ENCODE data around the gene RPS14.

RPS14 gene

DNA sequence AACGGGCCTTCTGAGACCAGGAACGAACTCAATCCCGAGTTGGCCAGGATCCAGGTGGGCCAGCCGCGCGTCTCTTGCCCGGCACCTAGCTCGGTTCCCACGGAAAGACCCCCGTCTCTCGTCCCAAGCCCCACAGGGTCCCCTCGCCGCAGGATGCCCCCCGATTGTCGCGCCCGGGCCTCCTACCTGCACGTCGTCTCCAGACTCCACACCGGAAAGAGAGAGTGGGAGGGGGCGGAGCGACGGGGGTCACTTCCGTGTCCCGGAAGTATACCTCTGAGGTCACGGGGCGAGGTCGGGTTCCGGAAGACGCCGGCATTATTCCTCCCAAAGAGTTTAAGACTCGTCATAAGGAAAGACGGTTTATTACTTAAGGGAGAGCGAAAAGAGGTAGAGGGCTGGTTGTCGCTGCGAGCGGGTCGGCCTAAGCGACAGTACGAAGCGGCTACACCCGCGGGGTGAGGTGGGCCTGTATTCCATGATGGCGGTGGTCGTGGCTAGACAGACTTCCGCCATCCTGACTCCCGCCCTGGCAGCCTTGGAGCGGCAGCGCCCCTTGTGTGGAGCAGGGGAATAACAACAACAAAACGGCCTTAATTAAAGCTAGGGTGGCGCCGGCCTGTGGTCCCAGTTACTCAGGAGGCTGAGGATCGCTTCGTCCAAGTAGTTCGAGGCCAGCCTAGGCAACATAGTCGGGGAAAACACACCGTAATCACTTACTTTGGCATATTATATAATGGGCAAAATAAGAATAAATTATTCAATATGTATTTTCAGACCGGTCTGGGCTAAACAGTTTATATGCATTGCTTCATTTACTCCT, at the start of gene RPS14:
RPS14 (minus strand) TSS at position 223 of the 823 bp plus-strand sequence. CDS start 2,006 bp downstream, outside the sequence.
- peak; percentile 90 for DNase-seq

DNA sequence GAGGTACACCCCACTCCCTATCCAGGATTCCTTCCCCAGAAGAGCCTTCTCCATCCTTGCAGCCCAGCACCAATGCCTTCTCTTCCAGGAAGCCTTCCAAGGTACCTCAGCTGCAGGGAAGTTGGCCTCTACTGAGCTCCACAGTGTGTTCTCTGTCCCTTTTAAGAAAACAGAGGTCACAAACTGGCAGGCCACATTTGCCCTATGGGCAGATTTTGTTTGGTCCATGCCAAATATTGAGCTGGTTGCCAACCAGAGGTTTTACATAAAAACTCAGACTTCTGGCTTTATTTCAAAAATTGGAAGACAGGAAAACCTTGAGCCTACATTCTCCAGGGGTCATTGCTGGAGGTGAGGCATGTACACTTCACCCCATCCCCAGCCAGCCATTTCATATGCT, 49.4 kb upstream of the RPS14 start:
- DNase-seq, result no peak

DNA sequence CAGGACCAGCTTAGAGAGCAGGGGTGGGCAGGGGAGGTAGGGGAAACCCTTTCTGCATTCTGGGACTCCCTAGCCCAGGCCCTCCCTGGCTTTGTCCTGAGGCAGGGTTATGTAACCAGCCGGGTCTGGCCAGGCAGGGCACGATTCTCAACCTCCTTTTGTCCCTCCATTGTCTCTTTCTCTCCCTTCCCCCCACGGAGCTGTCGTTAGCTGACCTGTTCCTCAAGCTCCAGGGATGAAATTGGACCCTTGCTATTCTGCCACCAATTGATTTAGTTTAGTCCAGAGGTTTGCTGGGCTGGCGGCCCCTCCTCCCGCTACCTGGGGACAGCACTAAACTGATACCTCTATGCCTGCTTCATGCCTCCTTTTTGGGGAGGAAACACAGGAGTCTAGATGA, 49.0 kb upstream of the RPS14 start:
- DNase-seq, result no peak

GRCh38 chr5:150497989-150498317, 48.4 kb upstream of the RPS14 start:
- no peak for DNase-seq

GRCh38 chr5:150497274-150497988, 47.9 kb upstream of the RPS14 start:
- DNase-seq, result no peak

DNA sequence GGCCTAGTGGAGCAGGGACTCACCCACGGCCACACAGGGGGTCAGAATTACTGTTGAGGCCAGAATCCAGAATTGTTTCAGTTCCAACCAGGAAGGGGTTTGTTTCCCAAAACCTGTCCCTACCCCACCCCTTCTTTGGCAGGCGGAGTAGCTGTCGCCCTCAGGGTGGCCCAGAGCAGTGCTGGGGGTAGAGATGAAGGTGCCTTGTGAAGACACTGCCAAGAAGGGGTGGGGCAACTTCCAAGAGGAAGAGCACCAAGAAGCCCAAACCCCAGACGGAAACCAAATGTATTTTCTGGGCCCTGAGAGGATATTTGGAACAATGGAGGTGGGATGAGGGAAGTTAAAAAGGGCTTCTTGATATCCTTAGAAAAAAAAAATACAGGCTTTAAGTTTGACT, 47.0 kb upstream of the RPS14 start:
- DNase-seq, result no peak

GRCh38 chr5:150496098-150496497, 46.6 kb upstream of the RPS14 start:
- DNase-seq, result no peak

- DNase-seq, result no peak
Measured at GRCh38 chr5:150492621-150493020, 43.1 kb upstream of the RPS14 start.

- no peak for DNase-seq
Measured at GRCh38 chr5:150491876-150492275, 42.3 kb upstream of the RPS14 start.

DNA sequence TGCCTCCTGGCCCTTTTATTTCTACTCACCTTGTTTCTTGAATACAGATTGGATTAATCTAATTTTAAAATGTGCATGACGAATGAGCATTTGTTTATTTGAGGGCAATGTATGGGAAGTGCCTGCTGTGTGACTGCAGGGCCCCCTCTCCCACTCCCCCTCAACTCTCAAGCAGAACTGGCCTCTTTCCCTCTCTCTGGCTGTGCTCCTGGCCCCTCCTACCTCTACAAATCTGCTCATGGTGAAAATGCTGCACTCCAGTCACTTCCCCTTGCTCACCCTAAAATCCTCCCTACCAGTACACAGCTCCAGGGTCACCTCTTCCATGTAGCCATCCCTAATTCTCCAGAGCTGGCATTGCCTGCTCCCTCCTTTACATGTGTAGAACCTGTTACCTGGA, 41.2 kb upstream of the RPS14 start:
- DNase-seq, result no peak

DNA sequence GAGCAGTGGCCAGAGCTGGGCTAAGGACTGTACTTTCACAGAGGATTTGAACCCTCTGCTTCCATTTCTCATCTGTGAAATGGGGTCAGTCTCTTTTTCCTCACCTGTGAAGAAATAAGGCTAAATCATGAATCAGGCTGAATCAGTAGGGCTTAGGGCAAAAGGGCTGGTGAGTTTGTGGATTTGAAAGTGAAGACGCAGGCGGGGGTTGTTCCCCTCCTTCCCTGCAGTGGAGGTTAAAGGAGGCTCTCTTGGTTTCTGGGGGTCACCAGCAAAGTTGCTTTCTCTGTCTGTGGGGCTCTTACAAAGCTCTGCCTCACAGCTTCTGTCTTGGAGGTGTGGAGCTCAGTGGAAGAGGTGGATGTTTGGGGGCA, 40.7 kb upstream of the RPS14 start:
- no peak for DNase-seq

DNA sequence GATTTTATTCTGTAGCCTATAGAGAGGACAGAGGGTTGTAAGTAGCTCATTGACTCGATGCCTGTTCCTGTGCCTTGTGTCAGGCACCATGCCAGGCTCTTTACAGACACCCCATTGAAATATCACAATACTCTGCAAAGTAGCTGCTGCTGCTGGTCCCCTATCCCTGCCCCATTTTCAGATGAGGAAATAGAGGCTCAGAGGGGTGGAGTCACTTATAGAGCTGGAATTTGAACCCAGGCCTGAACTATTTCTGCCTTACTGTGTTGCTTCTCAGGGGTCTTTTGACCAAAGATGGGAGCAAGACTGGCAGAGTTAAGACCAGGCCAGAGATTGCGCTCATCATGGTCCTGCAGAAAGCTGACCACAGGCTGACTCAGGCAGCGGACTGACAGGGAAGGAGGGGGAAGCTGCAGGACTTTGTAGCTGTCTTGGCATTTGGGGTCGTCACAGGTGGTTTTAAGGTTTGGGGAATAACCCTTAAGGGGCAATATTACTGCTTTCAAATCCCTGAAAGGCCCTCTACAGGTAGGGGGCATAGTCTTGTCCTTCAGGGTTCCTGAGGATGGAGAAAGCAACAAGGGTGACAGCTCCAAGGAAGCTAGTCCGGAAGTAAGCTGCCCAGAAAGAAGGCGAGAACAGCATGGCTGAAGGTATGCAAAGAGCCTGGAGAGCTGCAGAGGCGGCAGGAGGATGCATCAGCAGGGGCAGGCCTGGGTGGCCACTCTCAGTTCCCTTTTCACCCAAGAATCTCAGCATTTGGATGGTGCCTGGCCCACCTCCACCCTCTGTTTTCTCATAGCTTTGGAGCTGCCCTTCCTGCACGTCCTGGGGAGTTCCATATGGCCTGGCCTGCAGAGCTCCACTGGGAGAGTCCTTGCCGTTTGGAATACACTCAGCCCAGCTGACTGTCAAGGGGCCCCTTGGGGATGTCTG, 40.1 kb upstream of the RPS14 start:
- no peak for DNase-seq

- no peak for DNase-seq
Measured at GRCh38 chr5:150488519-150489359, 39.2 kb upstream of the RPS14 start.

GRCh38 chr5:150487199-150488061, 37.9 kb upstream of the RPS14 start:
- DNase-seq, result no peak

GRCh38 chr5:150486402-150487198, 37.1 kb upstream of the RPS14 start:
- peak; percentile 18 for DNase-seq

- DNase-seq, result peak; percentile 27
Measured at GRCh38 chr5:150485693-150486401, 36.3 kb upstream of the RPS14 start.

DNA sequence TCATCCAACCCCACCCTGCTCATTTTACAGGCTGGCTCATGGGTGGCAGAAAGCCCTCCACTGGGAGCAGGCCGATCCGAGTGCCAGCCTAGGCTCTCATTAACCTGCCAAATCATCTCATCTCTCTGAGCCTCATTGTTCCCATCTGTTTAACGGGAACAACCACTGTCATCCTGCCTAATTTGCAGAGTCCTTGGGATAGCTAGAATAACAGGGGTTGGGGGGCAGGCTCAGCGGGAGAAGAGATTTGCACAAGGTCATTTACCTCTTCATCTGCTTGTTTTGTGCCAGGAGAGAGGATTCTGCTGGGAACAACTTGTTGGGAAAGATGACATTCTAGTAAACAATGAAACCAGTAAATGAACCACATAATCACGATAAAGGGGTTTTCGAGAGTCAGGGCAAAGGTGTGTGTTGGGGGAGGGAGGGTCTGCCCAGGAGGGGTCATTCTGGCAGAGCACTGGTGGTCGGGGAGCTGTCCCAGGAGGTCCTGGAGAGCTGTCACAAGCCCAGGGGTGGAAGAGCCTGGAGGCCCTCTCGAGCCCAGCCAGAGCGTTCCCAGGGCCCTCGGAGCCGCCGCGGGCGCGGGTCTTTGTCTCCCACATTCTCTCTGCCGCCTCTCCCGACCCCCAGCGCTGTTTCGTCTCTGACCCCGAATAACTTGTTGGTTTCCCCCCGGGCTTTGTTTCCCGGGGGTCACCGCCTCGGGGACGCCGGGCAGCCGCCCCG, 35.6 kb upstream of the RPS14 start:
- DNase-seq, result no peak

- no peak for DNase-seq
Measured at GRCh38 chr5:150481972-150482406, 32.5 kb upstream of the RPS14 start.

- DNase-seq, result no peak
Measured at GRCh38 chr5:150481708-150481965, 32.1 kb upstream of the RPS14 start.

Data from NCI-H1436 (cell line).